ENCODE measurements around the gene CDK11B. TPM values are rescaled to one million over a fixed set of nuclear protein-coding genes. Genes with fewer than 3 reads are reported as not detected.

The CDK11B gene
- total RNA-seq, 1 donor from 2014 or later: 21.1 TPM

- DNase-seq (ENCODE audit: low spot score): no peak
- Mint-ChIP-seq H3K4me3 (ENCODE audit: unreplicated experiment) (no peak overlapping the region), H3K9me3 (ENCODE audit: low read depth) (no peaks in the 10 kb centered on the region)
Measured at GRCh38 chr1:1591452-1591851, 67.4 kb downstream of the CDK11B start.

More at GRCh38 chr1:1591452-1591851, 67.4 kb downstream of the CDK11B start:
- Mint-ChIP-seq H3K27me3 (ENCODE audit: low read depth) (no peaks in the 10 kb centered on the region), H3K4me1 (ENCODE audit: low read depth) (no peaks in the 10 kb centered on the region), H3K36me3 (ENCODE audit: low read depth) (no peaks in the 10 kb centered on the region), H3K27ac (ENCODE audit: unreplicated experiment) (no peak overlapping the region)
- no peak for TF ChIP-seq CTCF (IDR thresholded peaks at IDR 0.05)

Other genes with a start within 250 kb of the CDK11B start
- gene ANKRD65, start 237.7 kb downstream of the CDK11B start, total RNA-seq: not detected in 3 replicates
- 12.5 to 27.2 TPM (median 24.3 TPM) in 3 replicates for gene VWA1, start 223.3 kb downstream of the CDK11B start, total RNA-seq
- 0.75 to 1.4 TPM (median 1.3 TPM) in 3 replicates for gene ATAD3C, start 209.3 kb downstream of the CDK11B start, total RNA-seq
- 24.3 to 31.9 TPM (median 24.7 TPM) in 3 replicates for gene ATAD3B, start 187.2 kb downstream of the CDK11B start, total RNA-seq
- gene ATAD3A, start 146.8 kb downstream of the CDK11B start, total RNA-seq: 29.9 to 39.6 TPM (median 34.6 TPM) in 3 replicates
- 3.6 to 6.1 TPM (median 5.8 TPM) in 3 replicates for gene TMEM240, start 118.4 kb downstream of the CDK11B start, total RNA-seq
- 99.7 to 129 TPM (median 100 TPM) in 3 replicates for gene SSU72, start 84.1 kb downstream of the CDK11B start, total RNA-seq
- 23.3 to 32.6 TPM (median 24.8 TPM) in 3 replicates for gene FNDC10, start 58.9 kb downstream of the CDK11B start, total RNA-seq
- gene MIB2, start 43.5 kb downstream of the CDK11B start, total RNA-seq: 73.8 to 86.7 TPM (median 76.4 TPM) in 3 replicates
- 18.3 to 71.4 TPM (median 68.7 TPM) in 3 replicates for gene MMP23B, start 26.8 kb downstream of the CDK11B start, total RNA-seq
- gene SLC35E2B, start 33.8 kb upstream of the CDK11B start, total RNA-seq: 50.9 to 52.2 TPM (median 51.6 TPM) in 3 replicates
- gene CDK11A, start 65.4 kb upstream of the CDK11B start, total RNA-seq: 23.8 to 37.8 TPM (median 26.0 TPM) in 3 replicates
- gene NADK, start 119.5 kb upstream of the CDK11B start, total RNA-seq: 66.4 to 75.8 TPM (median 68.1 TPM) in 3 replicates
- gene GNB1, start 232.1 kb upstream of the CDK11B start, total RNA-seq: 419 to 543 TPM (median 538 TPM) in 3 replicates

Data from chondrocyte (in vitro differentiated cells).